Mesothelial cell of epicardium (in vitro differentiated cells): Measurements from ENCODE around the gene CCDC3. TPM values are rescaled to one million over a fixed set of nuclear protein-coding genes. Genes with fewer than 3 reads are reported as not detected.

Experiments used
- DNase-seq, 2 experiments: peaks; one replicate each; pipeline ENCODE4 v3.0.0; 2021; ENCODE audit warnings: low spot score in 2 of 2; ENCODE audit not compliant: unreplicated experiment in 2 of 2
- H3K27ac Mint-ChIP-seq: 2 replicates; pipeline ENCODE4 v1.8.0; 2021; ENCODE audit warnings: mixed read lengths
- H3K27me3 Mint-ChIP-seq: 2 replicates; pipeline ENCODE4 v1.8.0; 2021; ENCODE audit warnings: low read depth, mixed read lengths
- H3K36me3 Mint-ChIP-seq: 2 replicates; pipeline ENCODE4 v1.8.0; 2021; ENCODE audit warnings: mixed read lengths
- H3K4me1 Mint-ChIP-seq: 2 replicates; pipeline ENCODE4 v1.8.0; 2021; ENCODE audit warnings: mixed read lengths
- H3K4me3 Mint-ChIP-seq: 2 replicates; pipeline ENCODE4 v1.8.0; 2021; ENCODE audit warnings: mild to moderate bottlenecking, moderate library complexity, mixed read lengths
- H3K9me3 Mint-ChIP-seq: 2 replicates; pipeline ENCODE4 v1.8.0; 2021; ENCODE audit warnings: mixed read lengths
- total RNA-seq: library from RNA; stranded (reverse); gene quantifications from 3 replicates; pipeline ENCODE4 v1.2.1, GENCODE V29; 2021
- TF ChIP-seq, protein P1 (sequence below): fragments of 200-600 bp; sonication (generic); IDR thresholded peaks from one replicate; pipeline ENCODE4 v1.5.0; 2021; ENCODE audit warnings: antibody characterized with exemption; ENCODE audit not compliant: unreplicated experiment

The CCDC3 gene
- total RNA-seq, 1 donor from 2014 or later: 5.7 TPM

DNA sequence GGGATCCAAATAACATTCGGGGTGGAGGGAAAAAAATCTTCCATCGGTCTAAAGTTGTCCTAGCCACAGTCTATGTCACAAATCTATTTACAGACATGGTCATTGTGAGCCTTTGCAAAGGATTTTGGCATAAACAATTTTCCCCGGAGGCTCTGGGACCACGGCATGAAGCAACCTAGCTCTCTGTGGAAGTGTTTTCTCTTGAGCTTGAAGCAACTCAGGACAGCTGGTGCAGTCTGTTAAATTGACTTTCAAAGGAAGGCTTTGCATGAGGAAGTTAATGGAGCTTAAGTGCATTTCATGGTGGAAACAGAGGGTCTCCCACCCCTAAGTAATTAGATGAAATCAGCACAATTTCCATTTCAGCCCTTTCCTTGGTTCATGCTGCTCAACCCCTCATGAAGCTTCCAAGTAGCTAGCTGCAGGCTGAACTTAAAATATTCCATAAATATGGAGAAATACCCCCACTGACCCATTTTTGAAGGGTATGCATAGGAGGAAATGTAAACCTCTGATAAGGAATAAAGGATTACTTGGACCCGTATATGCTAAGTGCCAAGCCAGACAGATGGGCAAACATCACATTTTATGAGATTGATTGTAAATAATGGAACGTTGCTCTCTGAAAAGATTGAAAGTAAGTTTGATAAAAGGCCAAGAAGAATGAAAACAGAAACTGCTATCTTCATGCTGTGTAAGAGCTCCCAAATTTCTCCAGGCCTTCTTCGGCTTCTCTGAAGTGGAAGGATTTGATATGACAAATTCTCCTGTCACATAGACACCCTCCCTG, 39.9 kb downstream of the CCDC3 start:
- Mint-ChIP-seq H3K27me3 (peaks cover 1% of the 10 kb centered on the region), H3K4me3 (no peak overlapping the region), H3K4me1 (peaks cover 30% of the 10 kb centered on the region), H3K27ac (no peak overlapping the region), H3K36me3 (no peaks in the 10 kb centered on the region), H3K9me3 (no peaks in the 10 kb centered on the region)
- no peak for DNase-seq
- TF ChIP-seq, protein P1, sequence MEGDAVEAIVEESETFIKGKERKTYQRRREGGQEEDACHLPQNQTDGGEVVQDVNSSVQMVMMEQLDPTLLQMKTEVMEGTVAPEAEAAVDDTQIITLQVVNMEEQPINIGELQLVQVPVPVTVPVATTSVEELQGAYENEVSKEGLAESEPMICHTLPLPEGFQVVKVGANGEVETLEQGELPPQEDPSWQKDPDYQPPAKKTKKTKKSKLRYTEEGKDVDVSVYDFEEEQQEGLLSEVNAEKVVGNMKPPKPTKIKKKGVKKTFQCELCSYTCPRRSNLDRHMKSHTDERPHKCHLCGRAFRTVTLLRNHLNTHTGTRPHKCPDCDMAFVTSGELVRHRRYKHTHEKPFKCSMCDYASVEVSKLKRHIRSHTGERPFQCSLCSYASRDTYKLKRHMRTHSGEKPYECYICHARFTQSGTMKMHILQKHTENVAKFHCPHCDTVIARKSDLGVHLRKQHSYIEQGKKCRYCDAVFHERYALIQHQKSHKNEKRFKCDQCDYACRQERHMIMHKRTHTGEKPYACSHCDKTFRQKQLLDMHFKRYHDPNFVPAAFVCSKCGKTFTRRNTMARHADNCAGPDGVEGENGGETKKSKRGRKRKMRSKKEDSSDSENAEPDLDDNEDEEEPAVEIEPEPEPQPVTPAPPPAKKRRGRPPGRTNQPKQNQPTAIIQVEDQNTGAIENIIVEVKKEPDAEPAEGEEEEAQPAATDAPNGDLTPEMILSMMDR: no peak

DNA sequence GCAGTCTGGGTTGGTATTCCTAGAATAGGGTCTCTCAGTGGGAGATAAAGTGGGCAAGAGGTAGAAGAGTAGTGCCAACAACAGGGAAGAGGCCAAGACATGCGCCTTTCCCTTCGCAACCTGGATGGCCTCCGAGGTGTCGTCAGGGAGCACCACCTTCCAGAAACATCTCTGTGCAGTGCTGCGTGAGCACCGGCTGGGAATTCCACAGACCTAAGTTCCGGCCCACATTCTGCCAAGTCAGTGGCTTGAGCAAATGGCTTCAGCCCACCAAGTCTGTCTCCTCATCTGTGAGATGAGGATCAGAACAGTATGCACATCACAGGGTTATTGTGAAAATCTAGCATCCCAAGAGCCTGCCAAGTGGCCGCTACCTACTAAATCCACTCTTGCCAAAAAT, 40.6 kb downstream of the CCDC3 start:
- Mint-ChIP-seq H3K27me3 (peaks cover 1% of the 10 kb centered on the region), H3K36me3 (no peaks in the 10 kb centered on the region), H3K4me1 (peaks cover 30% of the 10 kb centered on the region), H3K9me3 (no peaks in the 10 kb centered on the region), H3K27ac (no peak overlapping the region), H3K4me3 (no peak overlapping the region)
- DNase-seq: no peak
- TF ChIP-seq, protein P1: no peak

DNA sequence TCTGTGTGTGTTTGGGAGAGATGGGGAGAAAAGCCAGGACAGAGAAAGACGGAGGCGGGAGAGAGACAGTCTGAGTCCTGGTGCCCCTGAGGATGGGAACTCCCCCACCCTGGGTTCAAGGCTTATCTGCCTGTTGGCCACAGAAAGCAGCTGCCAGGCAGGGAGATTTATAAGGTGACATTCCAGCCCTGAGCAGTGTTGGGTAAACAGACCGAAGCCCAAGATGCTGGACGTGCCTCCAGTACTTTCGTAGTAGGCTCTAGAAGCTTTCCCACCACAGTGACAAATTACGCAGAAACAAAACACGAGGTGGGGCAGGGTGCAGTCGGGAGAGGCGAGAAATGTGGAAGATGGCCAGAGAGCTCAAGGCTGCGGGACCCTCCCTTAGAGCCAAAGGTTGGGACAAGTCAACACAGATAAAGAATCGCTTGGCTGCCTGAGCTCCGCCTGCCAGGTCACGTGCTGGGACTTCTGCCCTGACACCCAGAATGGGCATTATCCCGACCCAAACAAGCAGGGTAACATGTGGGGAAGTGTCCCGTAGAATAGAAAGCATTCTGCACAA, 41.1 kb downstream of the CCDC3 start:
- H3K4me1 Mint-ChIP-seq: peaks cover 30% of the 10 kb centered on the region
- H3K4me3 Mint-ChIP-seq: peak overlapping the region; percentile 0

DNA sequence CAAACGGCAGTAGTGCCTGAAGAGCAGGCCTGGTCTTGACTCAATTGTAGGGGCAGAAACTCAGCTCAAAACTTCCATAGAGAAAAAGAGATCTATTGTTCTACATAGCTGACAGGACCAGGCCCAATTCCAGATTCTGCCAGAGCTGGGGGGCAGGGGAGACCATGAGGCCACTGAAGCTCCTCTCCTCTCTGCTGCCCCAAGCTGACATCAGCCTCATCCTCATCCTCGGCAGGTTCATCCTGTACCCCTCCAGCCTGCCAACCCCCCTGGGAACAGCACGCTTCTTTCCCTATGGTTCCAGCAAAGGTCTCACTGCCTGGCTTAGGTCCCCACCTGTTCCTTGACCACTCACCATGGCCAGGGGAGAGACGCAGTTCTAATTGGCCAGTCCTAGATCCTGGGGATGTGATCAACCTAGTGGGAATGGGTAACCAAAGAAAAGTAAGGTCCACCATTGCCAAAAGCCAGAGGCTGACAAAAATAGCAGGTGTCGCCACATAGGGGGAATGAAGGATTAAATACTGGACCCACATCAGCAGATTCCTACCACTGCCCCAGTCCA, 42.9 kb downstream of the CCDC3 start:
- TF ChIP-seq, protein P1: no peak
- no peaks in the 10 kb centered on the region for H3K36me3 Mint-ChIP-seq
- H3K4me1 Mint-ChIP-seq: peaks cover 30% of the 10 kb centered on the region
- no peak overlapping the region for H3K4me3 Mint-ChIP-seq
- H3K27ac Mint-ChIP-seq: no peak overlapping the region
- no peak for DNase-seq
- H3K9me3 Mint-ChIP-seq: peaks cover 12% of the 10 kb centered on the region
- H3K27me3 Mint-ChIP-seq: no peaks in the 10 kb centered on the region

More for the DNA sequence above, 41.1 kb downstream of the CCDC3 start:
- Mint-ChIP-seq H3K27ac (peak overlapping the region; percentile 48), H3K9me3 (no peaks in the 10 kb centered on the region), H3K27me3 (peaks cover 1% of the 10 kb centered on the region), H3K36me3 (no peaks in the 10 kb centered on the region)
- TF ChIP-seq, protein P1: no peak
- DNase-seq: no peak

DNA sequence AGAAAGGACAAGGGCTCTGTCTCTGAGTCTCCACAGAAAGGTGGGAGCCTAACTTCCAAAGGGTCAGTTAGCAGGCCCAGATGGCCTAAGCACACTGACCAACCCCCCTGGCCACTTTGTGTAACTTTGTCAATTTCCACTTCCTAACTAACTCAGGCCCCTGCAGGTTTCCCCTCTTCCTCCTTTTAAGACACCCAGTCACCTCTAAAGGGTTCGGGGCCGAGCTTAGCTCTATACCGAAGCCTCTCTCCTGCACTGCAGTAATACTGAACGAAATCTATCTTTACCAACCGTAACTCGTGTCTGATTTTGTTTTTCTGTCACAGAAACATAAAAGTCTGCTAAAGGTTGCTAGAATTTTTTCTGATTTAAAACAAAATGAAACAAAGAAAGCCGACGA, 44.4 kb downstream of the CCDC3 start:
- peaks cover 5% of the 10 kb centered on the region for H3K36me3 Mint-ChIP-seq
- no peak for DNase-seq
- peaks cover 28% of the 10 kb centered on the region for H3K9me3 Mint-ChIP-seq
- TF ChIP-seq, protein P1: no peak
- H3K27ac Mint-ChIP-seq: no peak overlapping the region
- H3K4me3 Mint-ChIP-seq: no peak overlapping the region
- peaks cover 27% of the 10 kb centered on the region for H3K4me1 Mint-ChIP-seq
- no peaks in the 10 kb centered on the region for H3K27me3 Mint-ChIP-seq
